ENCODE data around the gene ELAC1.
A peak's percentile ranks its signal among the peaks of the same experiment; 100 is the strongest.

Gene ELAC1

GRCh38 chr18:51017140-51017879, 49.5 kb downstream of the ELAC1 start:
- peak in 11 of 56 donors; percentile 5 to 24 (median 8) for DNase-seq

- no peak for DNase-seq
Observed at GRCh38 chr18:51020536-51020935, 52.7 kb downstream of the ELAC1 start.

GRCh38 chr18:51021226-51021965, 53.6 kb downstream of the ELAC1 start:
- DNase-seq, result no peak

- no peak for DNase-seq
Observed at GRCh38 chr18:51025512-51025911, 57.7 kb downstream of the ELAC1 start.

GRCh38 chr18:51028201-51028805, 60.5 kb downstream of the ELAC1 start:
- DNase-seq, result no peak

GRCh38 chr18:51029378-51029693, 61.5 kb downstream of the ELAC1 start:
- DNase-seq, result peak in 1 of 56 donors; percentile 18

- DNase-seq, result peak; percentile 68 to 99 (median 94)
Observed at GRCh38 chr18:51029694-51030536, 62.1 kb downstream of the ELAC1 start, which contains the start of gene SMAD4. Gene SMAD4, plus strand, starts transcription at chr18:51030213. Its CDS starts 16,834 bp downstream, at chr18:51047047.

- peak in 49 of 56 donors; percentile 6 to 82 (median 59) for DNase-seq
Observed at GRCh38 chr18:51030537-51031258, 62.9 kb downstream of the ELAC1 start.

- no peak for DNase-seq
Observed at GRCh38 chr18:51032193-51032592, 64.4 kb downstream of the ELAC1 start.

GRCh38 chr18:51037230-51037629, 69.4 kb downstream of the ELAC1 start:
- no peak for DNase-seq

Data from amygdala (tissue), 56 donors.